BLaER1 (cell line): Measurements from ENCODE around the gene CRABP2.

ENCODE experiments used
- H3K27ac ChIP-seq: shearing (Covaris generic); formaldehyde crosslinking; 2 replicates; pipeline ENCODE4 v1.8.1; 2022
- H3K27me3 ChIP-seq: shearing (Covaris generic); formaldehyde crosslinking; 2 replicates; pipeline ENCODE4 v1.8.1; 2022
- H3K36me3 ChIP-seq: shearing (Covaris generic); formaldehyde crosslinking; 2 replicates; pipeline ENCODE4 v1.8.1; 2022
- H3K4me1 ChIP-seq: shearing (Covaris generic); formaldehyde crosslinking; 2 replicates; pipeline ENCODE4 v1.8.1; 2022
- H3K4me2 ChIP-seq: shearing (Covaris generic); formaldehyde crosslinking; 2 replicates; pipeline ENCODE4 v1.8.1; 2022
- H3K4me3 ChIP-seq: shearing (Covaris generic); formaldehyde crosslinking; 2 replicates; pipeline ENCODE4 v1.8.1; 2022
- H3K9ac ChIP-seq: shearing (Covaris generic); formaldehyde crosslinking; 2 replicates; pipeline ENCODE4 v1.8.1; 2022
- H3K9me3 ChIP-seq: shearing (Covaris generic); formaldehyde crosslinking; 2 replicates; pipeline ENCODE4 v1.8.1; 2022
- H4K20me1 ChIP-seq: shearing (Covaris generic); formaldehyde crosslinking; 2 replicates; pipeline ENCODE4 v1.8.1; 2022
- Cebpa-rat ChIP-seq: shearing (Covaris generic); IDR thresholded peaks from 2 replicates; pipeline ENCODE4 v1.8.1; 2022

The CRABP2 gene

DNA sequence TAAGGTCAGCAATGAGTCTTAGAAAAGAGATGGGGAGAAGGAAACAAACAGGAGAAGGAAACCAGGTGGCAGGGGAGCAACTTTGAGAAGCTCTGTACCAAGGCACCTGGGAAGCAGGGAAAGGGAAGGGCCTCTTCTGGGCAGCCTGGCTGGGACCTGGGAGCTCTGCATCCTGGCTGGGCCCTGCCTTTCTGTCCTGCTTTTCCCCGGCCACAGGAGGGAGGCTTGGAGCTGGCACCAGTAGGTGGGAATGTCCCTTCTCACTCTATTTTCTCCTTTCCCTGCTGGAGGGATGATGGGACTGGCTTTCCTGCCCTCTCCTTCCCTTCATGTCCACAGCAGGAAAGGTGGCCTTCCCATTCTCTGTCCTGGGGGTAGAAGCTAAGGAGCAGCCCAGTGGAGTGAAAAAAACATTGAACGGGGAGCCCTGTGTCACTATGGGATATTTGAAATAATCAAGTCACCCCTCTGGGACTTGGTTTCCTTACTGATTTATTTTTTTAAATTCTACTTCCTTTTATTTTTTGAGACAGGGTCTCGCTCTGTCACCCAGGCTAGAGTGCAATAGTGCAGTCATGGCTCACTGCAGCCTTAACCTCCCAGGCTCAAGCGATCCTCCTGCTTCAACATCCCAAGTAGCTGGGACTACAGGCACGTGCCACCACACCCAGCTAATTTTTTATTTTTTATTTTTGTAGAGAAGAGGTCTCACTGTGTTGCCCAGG lies 23.1 kb downstream of the CRABP2 start:
- Histone ChIP-seq H3K4me2 (peak overlapping the region; percentile 88), H3K4me3 (no peak overlapping the region; the same call in 1 of the 2 replicates), H3K4me1 (peaks cover 52% of the 10 kb centered on the region), H3K9ac (no peak overlapping the region), H3K9me3 (no peaks in the 10 kb centered on the region), H4K20me1 (no peaks in the 10 kb centered on the region), H3K36me3 (no peaks in the 10 kb centered on the region), H3K27ac (no peak overlapping the region; the same call in 1 of the 2 replicates), H3K27me3 (peaks cover 41% of the 10 kb centered on the region)
- no peak for TF ChIP-seq Cebpa-rat

- H4K20me1 ChIP-seq, result no peaks in the 10 kb centered on the region
- H3K9ac ChIP-seq, result no peak overlapping the region
These were observed 24.0 kb downstream of the CRABP2 start for GRCh38 chr1:156681196-156681960.

GRCh38 chr1:156680056-156680455 lies 25.3 kb downstream of the CRABP2 start:
- H3K27ac ChIP-seq, result no peak overlapping the region
- H3K4me3 ChIP-seq, result no peak overlapping the region
- peaks cover 64% of the 10 kb centered on the region for H3K27me3 ChIP-seq
- no peaks in the 10 kb centered on the region for H3K9me3 ChIP-seq
- H3K36me3 ChIP-seq, result no peaks in the 10 kb centered on the region
- TF ChIP-seq Cebpa-rat, result no peak
- no peak overlapping the region for H3K9ac ChIP-seq
- peaks cover 72% of the 10 kb centered on the region for H3K4me1 ChIP-seq
- no peak overlapping the region for H3K4me2 ChIP-seq
- no peaks in the 10 kb centered on the region for H4K20me1 ChIP-seq

More at GRCh38 chr1:156681196-156681960, 24.0 kb downstream of the CRABP2 start:
- H3K36me3 ChIP-seq, result no peaks in the 10 kb centered on the region
- H3K4me1 ChIP-seq, result peaks cover 59% of the 10 kb centered on the region
- H3K4me3 ChIP-seq, result no peak overlapping the region
- no peaks in the 10 kb centered on the region for H3K9me3 ChIP-seq
- peak overlapping the region; percentile 88 for H3K4me2 ChIP-seq
- H3K27ac ChIP-seq, result no peak overlapping the region
- TF ChIP-seq Cebpa-rat, result no peak
- H3K27me3 ChIP-seq, result peaks cover 50% of the 10 kb centered on the region

GRCh38 chr1:156677616-156678596 lies 27.5 kb downstream of the CRABP2 start:
- H3K4me2 ChIP-seq, result peak overlapping the region; percentile 44
- no peak for TF ChIP-seq Cebpa-rat
- H3K4me3 ChIP-seq, result no peak overlapping the region

DNA sequence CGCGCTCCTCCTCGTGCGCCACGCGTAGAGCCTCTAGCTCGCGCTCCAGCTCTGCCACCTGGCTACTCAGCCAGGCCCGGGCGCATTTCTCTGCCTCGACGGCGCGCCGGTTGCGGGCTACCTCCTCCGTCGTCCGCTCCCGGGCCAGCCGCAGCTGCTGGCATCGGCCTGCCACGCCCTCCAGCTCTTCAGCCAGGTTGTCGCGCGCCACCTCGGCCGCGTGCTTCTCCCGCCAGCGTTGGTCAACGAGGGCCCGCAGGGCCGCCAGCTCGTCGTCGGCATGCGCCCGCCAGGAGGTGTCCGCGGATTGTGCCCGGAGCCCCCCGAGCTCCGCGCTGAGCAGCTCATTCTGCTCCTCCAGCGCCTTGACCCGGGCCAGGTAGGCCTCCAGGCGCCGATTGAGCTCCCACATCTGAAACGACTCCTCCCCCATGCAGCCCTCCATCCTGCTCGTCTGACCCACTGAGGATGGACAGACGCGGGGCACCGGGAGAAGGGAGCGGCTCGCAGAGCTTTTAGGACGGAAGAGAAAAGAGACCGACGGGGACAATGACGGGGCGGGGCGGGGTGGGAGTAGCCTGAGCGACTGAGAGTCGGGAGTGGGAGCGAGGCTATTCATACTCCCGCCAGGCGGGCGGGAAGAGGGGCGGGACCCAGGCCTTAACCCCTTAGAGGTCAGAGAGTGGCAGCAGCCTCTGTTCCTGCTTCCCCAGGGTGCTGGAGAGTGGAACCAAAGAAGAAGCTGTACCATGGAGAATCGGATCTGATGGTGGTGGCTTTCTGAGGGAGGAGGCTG lies 28.4 kb downstream of the CRABP2 start, which contains the start of gene NES:
TSS of gene NES (minus strand) at position 588 of the 796 bp plus-strand sequence. CDS start at position 445, 143 bp downstream.
- Histone ChIP-seq H4K20me1 (no peaks in the 10 kb centered on the region), H3K27me3 (peaks cover 81% of the 10 kb centered on the region), H3K27ac (no peak within 1 kb of the TSS), H3K4me1 (peaks cover 46% of the 10 kb centered on the region), H3K9me3 (no peaks in the 10 kb centered on the region), H3K4me3 (peak within 1 kb of the TSS; percentile 46), H3K36me3 (no peaks in the 10 kb centered on the region), H3K9ac (no peak within 1 kb of the TSS), H3K4me2 (peak within 1 kb of the TSS; percentile 44)
- no peak for TF ChIP-seq Cebpa-rat

More at GRCh38 chr1:156677616-156678596, 27.5 kb downstream of the CRABP2 start:
- no peak overlapping the region for H3K9ac ChIP-seq
- no peaks in the 10 kb centered on the region for H3K36me3 ChIP-seq
- no peaks in the 10 kb centered on the region for H3K9me3 ChIP-seq
- H4K20me1 ChIP-seq, result no peaks in the 10 kb centered on the region
- H3K4me1 ChIP-seq, result peaks cover 55% of the 10 kb centered on the region
- no peak overlapping the region for H3K27ac ChIP-seq
- peaks cover 81% of the 10 kb centered on the region for H3K27me3 ChIP-seq

- Histone ChIP-seq H3K4me2 (peak overlapping the region; percentile 44), H3K4me3 (no peak overlapping the region; the same call in 1 of the 2 replicates), H3K9ac (peak overlapping the region; percentile 50; the same call in 1 of the 2 replicates)
These were observed 29.1 kb downstream of the CRABP2 start for GRCh38 chr1:156676114-156676819.

GRCh38 chr1:156675210-156676113 lies 29.9 kb downstream of the CRABP2 start:
- Histone ChIP-seq H3K27me3 (peaks cover 72% of the 10 kb centered on the region), H3K36me3 (no peaks in the 10 kb centered on the region), H4K20me1 (no peaks in the 10 kb centered on the region), H3K4me2 (peak overlapping the region; percentile 44), H3K9me3 (no peaks in the 10 kb centered on the region), H3K4me1 (peaks cover 46% of the 10 kb centered on the region), H3K4me3 (no peak overlapping the region), H3K9ac (peak overlapping the region; percentile 50; the same call in 1 of the 2 replicates), H3K27ac (no peak overlapping the region)
- TF ChIP-seq Cebpa-rat, result no peak

More at GRCh38 chr1:156676114-156676819, 29.1 kb downstream of the CRABP2 start:
- no peaks in the 10 kb centered on the region for H3K9me3 ChIP-seq
- H3K36me3 ChIP-seq, result no peaks in the 10 kb centered on the region
- peaks cover 40% of the 10 kb centered on the region for H3K4me1 ChIP-seq
- no peak for TF ChIP-seq Cebpa-rat
- peaks cover 80% of the 10 kb centered on the region for H3K27me3 ChIP-seq
- H4K20me1 ChIP-seq, result no peaks in the 10 kb centered on the region
- H3K27ac ChIP-seq, result no peak overlapping the region
